AG09309 (cell line): ENCODE results near the gene SYNRG.
A peak's percentile ranks its signal among the peaks of the same experiment; 100 is the strongest.

Experiments used
- DNase-seq: peaks from one replicate; pipeline ENCODE4 v3.0.0-alpha.2; 2010; ENCODE audit warnings: low read depth
- H3K4me3 ChIP-seq: 2 replicates; pipeline ENCODE4 v1.5.1; 2011; ENCODE audit warnings: mild to moderate bottlenecking, low read depth, low read length, moderate library complexity; ENCODE audit not compliant: control insufficient read depth
- CTCF ChIP-seq: IDR thresholded peaks from 2 replicates; pipeline ENCODE4 v1.5.1; 2011; ENCODE audit warnings: mild to moderate bottlenecking, low read depth, low read length, inconsistent platforms; ENCODE audit not compliant: insufficient read depth, control insufficient read depth; ENCODE audit errors: missing control alignments

Gene SYNRG

GRCh38 chr17:37506678-37507077, 102.5 kb downstream of the SYNRG start:
- H3K4me3 ChIP-seq: no peak overlapping the region
- DNase-seq: no peak
- peak; percentile 50 for TF ChIP-seq CTCF

- no peak for TF ChIP-seq CTCF
- no peak overlapping the region for H3K4me3 ChIP-seq
- no peak for DNase-seq
Measured at GRCh38 chr17:37505333-37505732, 103.9 kb downstream of the SYNRG start.

- no peak for DNase-seq
- no peak for TF ChIP-seq CTCF
Measured at GRCh38 chr17:37503148-37503547, 106.1 kb downstream of the SYNRG start.

GRCh38 chr17:37502009-37502936, 106.9 kb downstream of the SYNRG start:
- DNase-seq: no peak
- TF ChIP-seq CTCF: no peak
- no peak overlapping the region for H3K4me3 ChIP-seq

More at GRCh38 chr17:37503148-37503547, 106.1 kb downstream of the SYNRG start:
- no peak overlapping the region for H3K4me3 ChIP-seq

- no peak for TF ChIP-seq CTCF
- DNase-seq: no peak
- no peak overlapping the region for H3K4me3 ChIP-seq
Measured at GRCh38 chr17:37500378-37500777, 108.8 kb downstream of the SYNRG start.

GRCh38 chr17:37494971-37495370, 114.2 kb downstream of the SYNRG start:
- no peak for DNase-seq
- no peak overlapping the region for H3K4me3 ChIP-seq
- TF ChIP-seq CTCF: no peak

- no peak for DNase-seq
- no peak overlapping the region for H3K4me3 ChIP-seq
- no peak for TF ChIP-seq CTCF
Measured at GRCh38 chr17:37494401-37494831, 114.8 kb downstream of the SYNRG start.
